Peyer's patch (tissue), 4 donors: ENCODE data around the gene CSF2RB.
"Not testable (repeated sequence)": the region's sequence is repeated elsewhere in the genome, so short reads cannot be mapped to it uniquely, and the experiment has no call there.

ENCODE experiments used
- CTCF ChIP-seq, 6 experiments: fragments of 450-650 bp in 4 of 6; fragments of 200-600 bp in 2 of 6; sonication (generic) in 1 of 6; IDR thresholded peaks; one replicate each; pipeline ENCODE4 v1.5.1; 2017 to 2019; ENCODE audit warnings: antibody characterized with exemption in 6 of 6, mild to moderate bottlenecking in 3 of 6, moderate library complexity in 1 of 6
- POLR2A ChIP-seq, 2 donors: fragments of 450-650 bp; IDR thresholded peaks; one replicate each; pipeline ENCODE4 v1.5.1; 2017; ENCODE audit warnings: antibody characterized with exemption in 2 of 2, mild to moderate bottlenecking in 2 of 2, moderate library complexity in 2 of 2

- TF ChIP-seq CTCF, POLR2A (IDR thresholded peaks at IDR 0.05): not testable (repeated sequence)
Observed at GRCh38 chr22:36989012-36989411, 75.6 kb downstream of the CSF2RB start.
